Fibroblast of lung (primary cell): ENCODE data around the gene VPS33B. TPM values are rescaled to one million over a fixed set of nuclear protein-coding genes. Genes with fewer than 3 reads are reported as not detected.

Source experiments
- DNase-seq, 2 donors: peaks; one replicate each; pipeline versions ENCODE4 v3.0.0 to v3.0.0-alpha.2; 2010; ENCODE audit warnings: low read depth in 2 of 2
- H2AFZ ChIP-seq: 2 replicates; pipeline ENCODE4 v1.5.1; 2012; ENCODE audit warnings: low read length, control low read depth, inconsistent platforms
- H3K27ac ChIP-seq: 2 replicates; pipeline ENCODE4 v1.5.1; 2011; ENCODE audit warnings: low read length, control low read depth; ENCODE audit not compliant: insufficient read depth
- H3K27me3 ChIP-seq: 2 replicates; pipeline ENCODE4 v1.5.1; 2011; ENCODE audit warnings: mild to moderate bottlenecking, low read length; ENCODE audit not compliant: control insufficient read depth, insufficient read depth
- H3K36me3 ChIP-seq: 2 replicates; pipeline ENCODE4 v1.5.1; 2011; ENCODE audit warnings: low read length; ENCODE audit not compliant: control insufficient read depth, insufficient read depth
- H3K4me1 ChIP-seq: 2 replicates; pipeline ENCODE4 v1.5.1; 2011; ENCODE audit warnings: low read length; ENCODE audit not compliant: control insufficient read depth, insufficient read depth; ENCODE audit errors: extremely low read depth
- H3K4me2 ChIP-seq: 2 replicates; pipeline ENCODE4 v1.5.1; 2011; ENCODE audit warnings: low read length, control low read depth; ENCODE audit not compliant: insufficient read depth; ENCODE audit errors: extremely low read depth
- H3K4me3 ChIP-seq, 4 experiments: fragments of 200-600 bp in 1 of 4; sonication (generic) in 1 of 4; replicated peaks in 1 of 4; 2 replicates each; pipeline ENCODE4 v1.5.1; 2011 to 2016; ENCODE audit warnings: low read length in 4 of 4, low read depth in 3 of 4, mild to moderate bottlenecking in 3 of 4, control low read depth in 2 of 4, inconsistent platforms in 1 of 4, mixed read lengths in 1 of 4; ENCODE audit not compliant: insufficient read depth in 1 of 4; ENCODE audit errors: control extremely low read depth in 1 of 4
- H3K79me2 ChIP-seq: 2 replicates; pipeline ENCODE4 v1.5.1; 2012; ENCODE audit warnings: mild to moderate bottlenecking, low read length, inconsistent platforms; ENCODE audit not compliant: control insufficient read depth, insufficient read depth
- H3K9ac ChIP-seq: 2 replicates; pipeline ENCODE4 v1.5.1; 2011; ENCODE audit warnings: mild to moderate bottlenecking, low read length, control low read depth; ENCODE audit not compliant: insufficient read depth
- H3K9me3 ChIP-seq: 2 replicates; pipeline ENCODE4 v1.5.1; 2012; ENCODE audit warnings: low read depth, low read length; ENCODE audit not compliant: control insufficient read depth, insufficient read depth
- H4K20me1 ChIP-seq: 2 replicates; pipeline ENCODE4 v1.5.1; 2011; ENCODE audit warnings: low read length; ENCODE audit not compliant: control insufficient read depth, insufficient read depth; ENCODE audit errors: extremely low read depth
- EZH2 ChIP-seq: IDR thresholded peaks from 2 replicates; pipeline ENCODE4 v1.5.1; 2012; ENCODE audit warnings: low read length, control low read depth, mild to moderate bottlenecking; ENCODE audit errors: missing control alignments
- polyA plus RNA-seq, 2 donors: library from polyadenylated mRNA; depleted of rRNA in 1 of 2; stranded (reverse) in 1 of 2; unstranded in 1 of 2; fragments of >200 nt; gene quantifications; 2 replicates each; pipeline ENCODE4 v1.2.1, GENCODE V29; 2011 to 2012; ENCODE audit warnings: missing spikeins in 1 of 2
- total RNA-seq: library from RNA; depleted of rRNA; stranded (reverse); fragments of >200 nt; gene quantifications from 2 replicates; pipeline ENCODE4 v1.2.1, GENCODE V29; 2014
- TF ChIP-seq, protein P1 (sequence below), 2 donors: IDR thresholded peaks in 1 of 2; conservative IDR thresholded peaks in 1 of 2; 1 replicate in 1 of 2; 2 replicates in 1 of 2; pipeline ENCODE4 v1.5.1; 2011 to 2012; ENCODE audit warnings: low read length in 2 of 2, control low read depth in 1 of 2, inconsistent platforms in 1 of 2, low read depth in 1 of 2, mild to moderate bottlenecking in 1 of 2

Gene VPS33B
- total and polyA plus RNA-seq, 2 donors (not counting 1 experiment from before 2014, with no cell fraction given) = 11.2 TPM

DNA sequence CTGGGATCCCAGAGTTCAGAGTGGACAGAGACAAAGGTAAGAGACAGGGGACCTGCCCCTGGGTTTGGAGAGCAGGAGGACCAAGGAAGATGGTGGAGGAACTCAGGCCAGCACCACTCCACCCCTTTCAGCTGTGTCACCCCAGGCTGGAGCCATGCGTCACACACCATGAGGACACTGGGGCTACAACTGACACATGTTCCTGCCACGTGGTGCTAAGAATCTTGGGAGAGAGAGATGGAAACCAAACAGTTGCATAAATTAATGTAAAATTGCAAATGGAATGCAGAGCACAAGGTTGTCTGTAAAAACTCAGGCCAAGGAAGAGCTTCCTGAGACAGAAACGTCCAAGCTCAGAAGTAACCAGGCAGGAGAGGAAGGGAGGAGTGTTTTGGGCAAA is 22.7 kb upstream of the VPS33B start:
- Histone ChIP-seq H3K4me2 (no peak overlapping the region), H3K36me3 (no peaks in the 10 kb centered on the region), H3K27ac (no peak overlapping the region), H3K9ac (no peak overlapping the region), H2AFZ (no peak overlapping the region), H3K9me3 (no peaks in the 10 kb centered on the region), H3K4me3 (no peak overlapping the region), H4K20me1 (no peaks in the 10 kb centered on the region), H3K27me3 (no peaks in the 10 kb centered on the region), H3K79me2 (no peaks in the 10 kb centered on the region), H3K4me1 (no peaks in the 10 kb centered on the region)
- DNase-seq = no peak
- TF ChIP-seq, protein P1, sequence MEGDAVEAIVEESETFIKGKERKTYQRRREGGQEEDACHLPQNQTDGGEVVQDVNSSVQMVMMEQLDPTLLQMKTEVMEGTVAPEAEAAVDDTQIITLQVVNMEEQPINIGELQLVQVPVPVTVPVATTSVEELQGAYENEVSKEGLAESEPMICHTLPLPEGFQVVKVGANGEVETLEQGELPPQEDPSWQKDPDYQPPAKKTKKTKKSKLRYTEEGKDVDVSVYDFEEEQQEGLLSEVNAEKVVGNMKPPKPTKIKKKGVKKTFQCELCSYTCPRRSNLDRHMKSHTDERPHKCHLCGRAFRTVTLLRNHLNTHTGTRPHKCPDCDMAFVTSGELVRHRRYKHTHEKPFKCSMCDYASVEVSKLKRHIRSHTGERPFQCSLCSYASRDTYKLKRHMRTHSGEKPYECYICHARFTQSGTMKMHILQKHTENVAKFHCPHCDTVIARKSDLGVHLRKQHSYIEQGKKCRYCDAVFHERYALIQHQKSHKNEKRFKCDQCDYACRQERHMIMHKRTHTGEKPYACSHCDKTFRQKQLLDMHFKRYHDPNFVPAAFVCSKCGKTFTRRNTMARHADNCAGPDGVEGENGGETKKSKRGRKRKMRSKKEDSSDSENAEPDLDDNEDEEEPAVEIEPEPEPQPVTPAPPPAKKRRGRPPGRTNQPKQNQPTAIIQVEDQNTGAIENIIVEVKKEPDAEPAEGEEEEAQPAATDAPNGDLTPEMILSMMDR (conservative IDR thresholded peaks at IDR 0.05 in 1 of 2, IDR thresholded peaks at IDR 0.05 in 1 of 2; ENCODE audit: low read depth in 1 of 2, low read length in 2 of 2) = no peak
- no peak for TF ChIP-seq EZH2

- Histone ChIP-seq H3K27me3 (no peaks in the 10 kb centered on the region), H3K9ac (no peak overlapping the region), H3K27ac (no peak overlapping the region), H3K9me3 (no peaks in the 10 kb centered on the region), H3K4me3 (no peak overlapping the region), H2AFZ (no peak overlapping the region), H3K4me2 (no peak overlapping the region), H4K20me1 (no peaks in the 10 kb centered on the region), H3K79me2 (no peaks in the 10 kb centered on the region), H3K36me3 (no peaks in the 10 kb centered on the region), H3K4me1 (no peaks in the 10 kb centered on the region)
- TF ChIP-seq, protein P1 (conservative IDR thresholded peaks at IDR 0.05 in 1 of 2, IDR thresholded peaks at IDR 0.05 in 1 of 2; ENCODE audit: low read depth in 1 of 2, low read length in 2 of 2) = no peak
- DNase-seq = no peak
These were observed 20.9 kb upstream of the VPS33B start for GRCh38 chr15:91043202-91043874.

GRCh38 chr15:91040856-91041255 is 18.5 kb upstream of the VPS33B start:
- no peak for TF ChIP-seq EZH2
- TF ChIP-seq, protein P1 (conservative IDR thresholded peaks at IDR 0.05 in 1 of 2, IDR thresholded peaks at IDR 0.05 in 1 of 2; ENCODE audit: low read depth in 1 of 2, low read length in 2 of 2) = no peak
- Histone ChIP-seq H3K27me3 (no peaks in the 10 kb centered on the region), H3K4me3 (no peak overlapping the region), H3K36me3 (no peaks in the 10 kb centered on the region), H3K4me1 (no peaks in the 10 kb centered on the region), H3K9me3 (no peaks in the 10 kb centered on the region), H3K4me2 (no peak overlapping the region), H3K79me2 (no peaks in the 10 kb centered on the region), H2AFZ (no peak overlapping the region), H3K27ac (no peak overlapping the region), H3K9ac (no peak overlapping the region), H4K20me1 (no peaks in the 10 kb centered on the region)
- DNase-seq = peak in 1 of 2 donors; percentile 52
